Peyer's patch (tissue), 4 donors: Measurements from ENCODE around the gene WTIP.

Experiments used
- POLR2A ChIP-seq, 2 donors: fragments of 450-650 bp; IDR thresholded peaks; one replicate each; pipeline ENCODE4 v1.5.1; 2017; ENCODE audit warnings: antibody characterized with exemption in 2 of 2, mild to moderate bottlenecking in 2 of 2, moderate library complexity in 2 of 2
- TF ChIP-seq, protein P1 (sequence below), 6 experiments: fragments of 450-650 bp in 4 of 6; fragments of 200-600 bp in 2 of 6; sonication (generic) in 1 of 6; IDR thresholded peaks; one replicate each; pipeline ENCODE4 v1.5.1; 2017 to 2019; ENCODE audit warnings: antibody characterized with exemption in 6 of 6, mild to moderate bottlenecking in 3 of 6, moderate library complexity in 1 of 6

DNA sequence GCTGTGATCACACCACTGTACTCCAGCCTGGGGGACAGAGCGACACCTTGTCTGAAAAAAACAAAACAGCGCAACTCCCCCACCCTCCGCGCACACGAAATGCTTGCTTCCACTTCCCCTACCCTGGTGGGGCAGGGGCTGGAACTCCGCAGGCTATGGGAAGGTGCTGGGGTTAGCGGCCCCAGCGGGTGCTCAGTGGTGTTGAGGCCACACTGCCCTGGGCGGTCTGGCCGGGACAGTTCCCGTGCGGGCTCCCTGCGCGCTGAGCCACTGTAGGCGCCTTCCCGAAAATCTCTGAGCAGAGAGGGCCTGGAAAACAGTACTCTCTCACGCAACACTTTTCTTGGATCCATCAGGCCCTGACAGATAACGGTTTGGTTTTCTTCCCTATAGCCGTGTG, 1.1 kb upstream of the WTIP start:
- TF ChIP-seq, protein P1, sequence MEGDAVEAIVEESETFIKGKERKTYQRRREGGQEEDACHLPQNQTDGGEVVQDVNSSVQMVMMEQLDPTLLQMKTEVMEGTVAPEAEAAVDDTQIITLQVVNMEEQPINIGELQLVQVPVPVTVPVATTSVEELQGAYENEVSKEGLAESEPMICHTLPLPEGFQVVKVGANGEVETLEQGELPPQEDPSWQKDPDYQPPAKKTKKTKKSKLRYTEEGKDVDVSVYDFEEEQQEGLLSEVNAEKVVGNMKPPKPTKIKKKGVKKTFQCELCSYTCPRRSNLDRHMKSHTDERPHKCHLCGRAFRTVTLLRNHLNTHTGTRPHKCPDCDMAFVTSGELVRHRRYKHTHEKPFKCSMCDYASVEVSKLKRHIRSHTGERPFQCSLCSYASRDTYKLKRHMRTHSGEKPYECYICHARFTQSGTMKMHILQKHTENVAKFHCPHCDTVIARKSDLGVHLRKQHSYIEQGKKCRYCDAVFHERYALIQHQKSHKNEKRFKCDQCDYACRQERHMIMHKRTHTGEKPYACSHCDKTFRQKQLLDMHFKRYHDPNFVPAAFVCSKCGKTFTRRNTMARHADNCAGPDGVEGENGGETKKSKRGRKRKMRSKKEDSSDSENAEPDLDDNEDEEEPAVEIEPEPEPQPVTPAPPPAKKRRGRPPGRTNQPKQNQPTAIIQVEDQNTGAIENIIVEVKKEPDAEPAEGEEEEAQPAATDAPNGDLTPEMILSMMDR (IDR thresholded peaks at IDR 0.05), result no peak
- TF ChIP-seq POLR2A (IDR thresholded peaks at IDR 0.05), result no peak
